Hepatocyte (in vitro differentiated cells): ENCODE results near the gene POLR2H. TPM values are rescaled to one million over a fixed set of nuclear protein-coding genes. Genes with fewer than 3 reads are reported as not detected.

Source experiments
- DNase-seq: peaks from one replicate; pipeline ENCODE4 v3.0.0-alpha.2; 2016; ENCODE audit warnings: low spot score
- H2AFZ ChIP-seq: fragments of 200-600 bp; sonication (generic); 2 replicates; pipeline ENCODE4 v1.6.0; 2016; ENCODE audit warnings: antibody characterized with exemption, mild to moderate bottlenecking
- H3K27ac ChIP-seq: fragments of 200-600 bp; sonication (generic); 2 replicates; pipeline ENCODE4 v1.5.1; 2016; ENCODE audit warnings: mild to moderate bottlenecking
- H3K27me3 ChIP-seq: fragments of 200-600 bp; sonication (generic); 2 replicates; pipeline ENCODE4 v1.6.1; 2016
- H3K36me3 ChIP-seq: fragments of 200-600 bp; sonication (generic); replicated peaks from 2 replicates; pipeline ENCODE4 v1.5.1; 2016; ENCODE audit warnings: low read depth; ENCODE audit not compliant: insufficient read depth
- H3K4me1 ChIP-seq: fragments of 200-600 bp; sonication (generic); 2 replicates; pipeline ENCODE4 v1.5.1; 2016; ENCODE audit warnings: mild to moderate bottlenecking, moderate library complexity; ENCODE audit not compliant: insufficient read depth
- H3K4me2 ChIP-seq: fragments of 200-600 bp; sonication (generic); 2 replicates; pipeline ENCODE4 v1.6.0; 2016
- H3K4me3 ChIP-seq: fragments of 200-600 bp; sonication (generic); 2 replicates; pipeline ENCODE4 v1.5.1; 2016; ENCODE audit warnings: mild to moderate bottlenecking
- H3K79me2 ChIP-seq: fragments of 200-600 bp; sonication (generic); 2 replicates; pipeline ENCODE4 v1.6.0; 2017; ENCODE audit warnings: mild to moderate bottlenecking
- H3K9me2 ChIP-seq: fragments of 200-600 bp; sonication (generic); replicated peaks from 2 replicates; pipeline ENCODE4 v1.6.0; 2017; ENCODE audit warnings: mild to moderate bottlenecking; ENCODE audit not compliant: insufficient read depth
- H3K9me3 ChIP-seq: fragments of 200-600 bp; sonication (generic); 2 replicates; pipeline ENCODE4 v1.5.1; 2016; ENCODE audit warnings: low read depth, mild to moderate bottlenecking
- H4K20me1 ChIP-seq: fragments of 200-600 bp; sonication (generic); 2 replicates; pipeline ENCODE4 v1.6.0; 2016; ENCODE audit warnings: mild to moderate bottlenecking; ENCODE audit not compliant: insufficient read depth, poor library complexity, severe bottlenecking
- CTCF ChIP-seq: fragments of 200-600 bp; sonication (generic); IDR thresholded peaks from 2 replicates; pipeline ENCODE4 v1.5.1; 2016; ENCODE audit warnings: antibody characterized with exemption, mild to moderate bottlenecking; ENCODE audit not compliant: poor library complexity
- EZH2 ChIP-seq: fragments of 200-600 bp; sonication (generic); IDR thresholded peaks from 2 replicates; pipeline ENCODE4 v1.6.1; 2016; ENCODE audit warnings: antibody characterized with exemption, mild to moderate bottlenecking, borderline replicate concordance
- EZH2phosphoT487 ChIP-seq: fragments of 200-600 bp; sonication (generic); IDR thresholded peaks from one replicate; pipeline ENCODE4 v1.6.1; 2018; ENCODE audit warnings: antibody characterized with exemption, mild to moderate bottlenecking, low read depth, moderate library complexity; ENCODE audit not compliant: unreplicated experiment, severe bottlenecking
- WGBS: methylation state at CpG from one replicate; pipeline ENCODE4 v1.1.6; 2016; ENCODE audit warnings: low lambda C conversion rate; ENCODE audit errors: missing lambda C conversion rate; 5-methylcytosine and 5-hydroxymethylcytosine counted together
- polyA plus RNA-seq: library from polyadenylated mRNA; unstranded; fragments of >200 nt; fragmentation: Nextera tagmentation; extraction: Ambion mirVana; gene quantifications from 2 replicates; pipeline ENCODE4 v1.2.1, GENCODE V29; 2016
- total RNA-seq: library from RNA; depleted of rRNA; stranded (reverse); fragments of >200 nt; gene quantifications from 2 replicates; pipeline ENCODE4 v1.2.3, GENCODE V29; 2014

The POLR2H gene
- total and polyA plus RNA-seq, 2 experiments from 2014 or later: 106 to 125 TPM

DNA sequence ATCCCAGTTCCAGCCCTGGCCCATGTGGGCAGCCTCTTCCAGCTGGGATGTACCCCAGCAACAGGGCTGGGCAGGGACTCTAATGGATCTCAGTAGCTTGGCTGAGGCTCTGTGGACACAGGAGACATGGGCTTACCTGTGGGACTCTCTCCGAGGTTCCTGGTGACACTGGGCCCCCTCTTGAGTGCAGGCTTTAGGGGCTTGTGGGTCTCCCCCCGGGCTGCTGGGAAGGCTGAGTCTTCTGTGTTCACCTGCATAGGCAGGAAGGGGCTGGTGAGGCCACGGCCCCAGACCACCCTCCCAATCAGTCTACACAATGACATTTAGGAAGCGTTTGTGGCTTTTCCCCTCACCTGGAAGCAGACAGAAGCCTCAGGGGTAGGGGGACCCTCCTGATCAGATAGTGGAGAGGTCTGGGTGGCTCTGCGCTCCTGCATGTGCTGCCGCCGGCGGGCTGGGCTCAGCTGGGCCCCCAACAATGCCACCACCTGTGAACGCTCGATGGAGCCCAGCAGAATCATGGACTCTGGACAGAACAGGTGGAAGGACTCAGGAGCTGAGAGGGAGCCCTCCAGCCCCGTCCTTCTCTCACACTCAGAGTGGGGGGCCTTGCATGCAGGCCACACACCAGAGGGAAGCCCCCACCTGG, 8.5 kb upstream of the POLR2H start:
- no peak overlapping the region for H2AFZ ChIP-seq
- 95% methylated on average over 11 of the region's 11 CpGs for WGBS
- no peak overlapping the region for H3K27ac ChIP-seq
- TF ChIP-seq EZH2 (no peak), EZH2phosphoT487 (no peak), CTCF (no peak)
- DNase-seq: no peak
- H3K9me2 ChIP-seq: no peaks in the 10 kb centered on the region
- H3K27me3 ChIP-seq: no peaks in the 10 kb centered on the region
- H3K36me3 ChIP-seq: no peaks in the 10 kb centered on the region
- H3K4me3 ChIP-seq: no peak overlapping the region
- H3K4me1 ChIP-seq: peaks cover 9% of the 10 kb centered on the region
- no peaks in the 10 kb centered on the region for H4K20me1 ChIP-seq
- no peak overlapping the region for H3K4me2 ChIP-seq
- H3K9me3 ChIP-seq: no peaks in the 10 kb centered on the region
- H3K79me2 ChIP-seq: no peaks in the 10 kb centered on the region

- WGBS: 98% methylated on average over 11 of the region's 11 CpGs
- Histone ChIP-seq H2AFZ (no peak overlapping the region), H3K9me2 (no peaks in the 10 kb centered on the region), H3K4me1 (peaks cover 6% of the 10 kb centered on the region), H3K4me3 (no peak overlapping the region), H3K27ac (no peak overlapping the region), H3K27me3 (no peaks in the 10 kb centered on the region), H4K20me1 (no peaks in the 10 kb centered on the region), H3K4me2 (no peak overlapping the region), H3K36me3 (no peaks in the 10 kb centered on the region), H3K79me2 (no peaks in the 10 kb centered on the region), H3K9me3 (no peaks in the 10 kb centered on the region)
- no peak for TF ChIP-seq EZH2phosphoT487
- no peak for TF ChIP-seq EZH2
- TF ChIP-seq CTCF: no peak
- DNase-seq: no peak
Measured at GRCh38 chr3:184353546-184353941, 8.0 kb upstream of the POLR2H start.

DNA sequence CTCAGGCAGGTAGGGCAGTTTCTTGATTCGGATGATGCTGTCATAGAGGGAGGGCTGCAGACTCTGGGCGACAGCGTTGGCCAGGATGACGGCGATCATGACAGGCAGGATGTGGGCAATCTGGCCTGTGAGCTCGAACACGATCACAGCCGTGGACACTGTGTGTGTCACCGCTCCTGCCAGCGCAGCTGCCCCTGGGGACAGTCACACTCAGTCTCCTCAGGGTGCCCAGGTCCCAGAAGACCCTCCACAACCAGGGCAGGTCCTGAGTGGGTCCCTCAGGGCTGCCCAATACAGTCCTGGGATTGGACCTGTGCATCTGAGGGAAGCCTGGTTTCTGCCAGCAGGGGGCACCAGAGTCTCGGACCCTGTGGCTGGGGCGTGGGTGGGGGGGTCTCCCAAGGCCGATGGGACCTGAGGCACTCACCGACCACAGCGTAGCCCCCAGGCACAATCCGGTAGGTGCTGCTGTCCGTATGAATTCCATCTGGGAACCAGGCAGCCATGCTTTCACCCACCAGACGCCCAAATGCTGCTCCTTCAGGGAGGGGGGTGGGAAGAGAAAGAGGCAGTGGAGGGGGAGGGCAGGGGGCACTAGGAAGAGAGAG, 7.3 kb upstream of the POLR2H start:
- peak; percentile 66 for DNase-seq

More for the DNA sequence above, 7.3 kb upstream of the POLR2H start:
- Histone ChIP-seq H3K36me3 (no peaks in the 10 kb centered on the region), H3K4me1 (peaks cover 5% of the 10 kb centered on the region), H3K4me3 (no peak overlapping the region), H3K9me2 (no peaks in the 10 kb centered on the region), H3K79me2 (peaks cover 3% of the 10 kb centered on the region), H3K9me3 (no peaks in the 10 kb centered on the region), H3K27me3 (no peaks in the 10 kb centered on the region), H3K27ac (no peak overlapping the region), H2AFZ (no peak overlapping the region), H3K4me2 (no peak overlapping the region), H4K20me1 (no peaks in the 10 kb centered on the region)
- TF ChIP-seq EZH2: no peak
- no peak for TF ChIP-seq EZH2phosphoT487
- peak; percentile 70 for TF ChIP-seq CTCF
- WGBS: 67% methylated on average over 17 of the region's 18 CpGs
